Stimulated activated naive CD8-positive, alpha-beta T cell treated with anti-CD3 and anti-CD28 coated beads, Interleukin-15, amount 100 ng/mL, for 72 hours (primary cell): ENCODE results near the gene FAM135A.
"Not testable (repeated sequence)": the region's sequence is repeated elsewhere in the genome, so short reads cannot be mapped to it uniquely, and the experiment has no call there.

ENCODE experiments used
- ATAC-seq: fragments of 150-1000 bp; cut with Tn5 transposase; 2 replicates; pipeline ENCODE4 v1.10.0; 2021; ENCODE audit warnings: mild to moderate bottlenecking, moderate library complexity
- DNase-seq, 2 donors: peaks; one replicate each; pipeline ENCODE4 v3.0.0; 2021 to 2022
- H3K27ac Mint-ChIP-seq, 2 donors: one replicate each; pipeline ENCODE4 v1.8.0; 2022; ENCODE audit warnings: mild to moderate bottlenecking in 2 of 2, mixed read lengths in 2 of 2, moderate library complexity in 2 of 2
- H3K27me3 Mint-ChIP-seq: one replicate; pipeline ENCODE4 v1.8.0; 2022; ENCODE audit warnings: mixed read lengths
- H3K4me1 Mint-ChIP-seq: one replicate; pipeline ENCODE4 v1.8.0; 2022; ENCODE audit warnings: mild to moderate bottlenecking, mixed read lengths
- H3K4me3 Mint-ChIP-seq, 2 donors: one replicate each; pipeline ENCODE4 v1.8.0; 2022; ENCODE audit warnings: mild to moderate bottlenecking in 2 of 2, mixed read lengths in 2 of 2, moderate library complexity in 1 of 2
- H3K9me3 Mint-ChIP-seq, 2 donors: one replicate each; pipeline ENCODE4 v1.8.0; 2022; ENCODE audit warnings: mixed read lengths in 2 of 2

The FAM135A gene

GRCh38 chr6:70486638-70487037, 73.3 kb downstream of the FAM135A start:
- not testable (repeated sequence) for H3K9me3 Mint-ChIP-seq, ATAC-seq, DNase-seq, H3K4me3 Mint-ChIP-seq, H3K4me1 Mint-ChIP-seq, H3K27me3 Mint-ChIP-seq, H3K27ac Mint-ChIP-seq

DNA sequence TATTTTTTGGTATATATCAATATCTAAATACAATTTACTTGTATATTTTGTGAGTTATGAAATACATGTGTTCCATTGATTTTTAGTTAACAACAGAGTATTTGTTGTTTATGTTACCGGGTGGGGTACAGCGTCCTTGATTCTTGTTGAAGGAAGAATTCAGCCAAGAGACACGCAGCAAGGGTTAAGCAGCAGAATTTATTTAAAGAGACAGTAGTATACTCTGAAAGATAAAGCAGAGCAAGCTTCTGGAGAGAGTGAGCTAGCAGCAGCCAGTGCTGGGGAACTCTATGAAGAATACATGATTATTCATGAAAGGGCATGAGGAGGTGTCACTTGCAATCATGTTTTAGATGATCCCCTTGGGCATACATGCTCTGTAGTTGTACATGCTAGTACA, 76.1 kb downstream of the FAM135A start:
- DNase-seq (no peak), ATAC-seq (no peak)
- Mint-ChIP-seq H3K4me3 (no peak overlapping the region), H3K9me3 (no peaks in the 10 kb centered on the region), H3K4me1 (no peaks in the 10 kb centered on the region), H3K27ac (no peak overlapping the region), H3K27me3 (no peaks in the 10 kb centered on the region)

DNA sequence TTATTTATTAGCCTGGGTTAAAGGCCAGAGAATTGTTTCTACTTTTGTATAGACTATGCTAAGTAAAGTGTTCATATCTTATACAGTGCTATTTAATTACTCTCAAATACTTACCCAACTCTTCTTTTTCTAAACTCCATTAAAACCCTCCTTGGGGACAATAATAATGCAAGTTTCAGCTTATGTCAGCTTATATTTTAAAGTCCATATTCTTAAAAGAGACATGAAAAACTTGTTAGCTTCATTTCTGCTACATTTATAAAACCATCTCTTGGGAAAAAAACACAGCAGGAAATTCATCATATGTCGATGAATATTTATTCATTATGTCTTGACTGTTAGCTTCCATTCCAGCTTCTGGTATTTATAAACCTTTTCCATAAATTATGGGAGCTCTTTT, 81.5 kb downstream of the FAM135A start:
- Mint-ChIP-seq H3K27ac (no peak overlapping the region), H3K4me3 (no peak overlapping the region), H3K4me1 (no peaks in the 10 kb centered on the region), H3K27me3 (no peaks in the 10 kb centered on the region), H3K9me3 (peaks cover 7 to 24% of the 10 kb centered on the region in 2 donors)
- ATAC-seq = no peak
- DNase-seq = no peak

- H3K27ac Mint-ChIP-seq, DNase-seq, H3K27me3 Mint-ChIP-seq, ATAC-seq, H3K4me3 Mint-ChIP-seq, H3K4me1 Mint-ChIP-seq: not testable (repeated sequence)
- peaks cover 12 to 31% of the 10 kb centered on the region in 2 donors for H3K9me3 Mint-ChIP-seq
Observed at GRCh38 chr6:70495790-70496189, 82.5 kb downstream of the FAM135A start.

- H3K27ac Mint-ChIP-seq = no peak overlapping the region
Observed at GRCh38 chr6:70502484-70502883, 89.2 kb downstream of the FAM135A start.

DNA sequence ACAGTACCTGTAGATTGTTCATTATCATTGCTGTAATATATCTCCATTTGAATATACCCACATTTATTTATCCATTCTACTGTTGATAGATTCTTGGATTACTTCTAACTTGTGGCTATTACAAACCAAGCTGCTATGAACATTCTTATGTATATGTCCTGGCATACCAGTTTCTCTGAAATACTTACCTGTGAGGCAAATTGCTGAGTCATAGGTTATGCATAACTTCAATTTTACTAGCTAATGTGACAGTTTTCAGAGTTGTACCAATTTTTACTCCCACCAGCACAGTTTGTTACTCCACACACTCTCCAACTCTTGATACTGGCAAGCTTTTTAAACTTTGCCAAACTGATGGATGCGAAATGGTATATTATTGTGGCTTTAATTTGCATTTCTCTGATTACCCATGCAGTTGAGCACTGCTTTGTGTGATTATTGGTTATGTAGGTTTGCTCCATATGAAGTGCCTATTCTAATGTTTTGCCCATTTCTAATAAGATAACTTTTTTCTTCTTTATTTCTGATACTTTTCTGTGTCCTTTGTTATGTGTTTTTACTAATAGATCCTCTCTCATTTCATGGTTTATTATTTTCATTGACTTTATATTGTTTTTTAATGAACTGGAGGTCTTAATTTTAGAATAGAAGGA, 90.6 kb downstream of the FAM135A start:
- H3K27ac Mint-ChIP-seq = no peak overlapping the region
- ATAC-seq (no peak), DNase-seq (no peak)
- no peaks in the 10 kb centered on the region for H3K4me1 Mint-ChIP-seq
- H3K27me3 Mint-ChIP-seq = no peaks in the 10 kb centered on the region
- H3K4me3 Mint-ChIP-seq = no peak overlapping the region
- H3K9me3 Mint-ChIP-seq = peaks cover 8 to 28% of the 10 kb centered on the region in 2 donors

More at GRCh38 chr6:70502484-70502883, 89.2 kb downstream of the FAM135A start:
- no peaks in the 10 kb centered on the region for H3K27me3 Mint-ChIP-seq
- ATAC-seq (no peak), DNase-seq (no peak)
- H3K4me1 Mint-ChIP-seq = no peaks in the 10 kb centered on the region
- H3K4me3 Mint-ChIP-seq = no peak overlapping the region
- H3K9me3 Mint-ChIP-seq = peaks cover 15 to 38% of the 10 kb centered on the region in 2 donors

DNA sequence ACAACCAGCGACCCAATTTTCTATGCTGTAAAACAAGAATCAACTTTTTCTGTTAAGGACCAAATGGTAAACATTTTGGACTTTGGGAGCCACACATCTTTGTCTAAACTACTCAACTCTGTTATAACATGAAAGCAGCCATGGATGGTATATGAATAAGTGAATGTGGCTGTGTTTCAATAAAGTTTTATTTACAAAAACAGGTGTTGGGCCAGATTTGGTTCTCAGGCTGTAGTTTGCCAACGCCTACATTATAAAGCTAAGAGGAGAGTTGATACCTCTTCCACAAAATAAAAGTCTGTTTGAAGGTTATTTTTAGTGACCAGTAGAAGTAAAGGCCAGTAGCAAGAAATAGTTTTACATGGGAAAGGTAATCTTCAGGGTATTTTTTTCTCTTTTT, 93.0 kb downstream of the FAM135A start:
- Mint-ChIP-seq H3K4me1 (no peaks in the 10 kb centered on the region), H3K27ac (no peak overlapping the region), H3K27me3 (no peaks in the 10 kb centered on the region), H3K9me3 (peaks cover 3 to 13% of the 10 kb centered on the region in 2 donors), H3K4me3 (no peak overlapping the region)
- DNase-seq = no peak
- no peak for ATAC-seq

DNA sequence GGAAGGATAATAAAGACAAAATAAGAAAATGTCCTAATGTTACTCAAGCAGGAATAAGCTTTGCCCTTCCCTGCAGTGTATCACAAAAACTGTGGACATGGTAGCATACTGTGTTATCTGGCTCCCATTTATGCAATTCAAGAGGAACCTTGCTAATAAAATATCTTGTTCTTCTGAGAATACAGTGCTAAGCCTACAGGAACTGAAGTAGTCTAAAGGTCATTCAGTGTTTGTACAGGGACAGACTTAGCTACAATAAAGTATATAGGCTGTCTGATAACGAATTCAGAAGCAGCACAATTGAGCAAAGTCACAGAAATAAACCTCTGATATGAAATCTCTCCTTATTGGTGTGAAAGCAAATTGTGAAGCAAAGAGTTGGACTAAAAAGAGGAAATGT, 93.9 kb downstream of the FAM135A start:
- Mint-ChIP-seq H3K9me3 (peaks cover 3 to 13% of the 10 kb centered on the region in 2 donors), H3K27me3 (no peaks in the 10 kb centered on the region)

GRCh38 chr6:70508953-70509352, 95.6 kb downstream of the FAM135A start:
- Mint-ChIP-seq H3K4me3 (no peak overlapping the region), H3K27ac (no peak overlapping the region), H3K27me3 (no peaks in the 10 kb centered on the region), H3K9me3 (peaks cover 3 to 6% of the 10 kb centered on the region in 2 donors), H3K4me1 (no peaks in the 10 kb centered on the region)
- ATAC-seq (no peak), DNase-seq (no peak)

More for the DNA sequence above, 93.9 kb downstream of the FAM135A start:
- H3K4me1 Mint-ChIP-seq = no peaks in the 10 kb centered on the region
- ATAC-seq = no peak
- no peak overlapping the region for H3K27ac Mint-ChIP-seq
- no peak overlapping the region for H3K4me3 Mint-ChIP-seq
- DNase-seq = no peak

DNA sequence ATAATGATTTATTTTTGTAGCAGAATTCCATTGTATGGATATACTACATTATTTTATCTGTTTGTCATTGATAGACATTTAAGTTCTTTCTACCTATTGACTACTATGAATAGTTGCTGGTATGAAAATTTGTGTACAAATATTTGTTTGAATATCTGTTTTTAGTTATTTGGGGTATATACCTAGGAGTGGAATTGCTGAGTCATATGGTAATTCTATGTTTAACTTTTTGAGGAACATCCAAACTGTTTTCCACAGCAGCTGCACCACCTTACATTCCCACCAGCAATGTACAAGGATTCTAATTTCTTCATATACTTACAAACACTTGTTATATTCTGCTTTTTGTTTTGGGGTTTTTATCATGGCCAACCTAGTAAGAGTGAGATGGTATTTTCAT, 97.3 kb downstream of the FAM135A start:
- no peak for DNase-seq
- H3K27ac Mint-ChIP-seq = no peak overlapping the region
- no peaks in the 10 kb centered on the region for H3K9me3 Mint-ChIP-seq
- H3K4me1 Mint-ChIP-seq = no peaks in the 10 kb centered on the region
- no peaks in the 10 kb centered on the region for H3K27me3 Mint-ChIP-seq
- H3K4me3 Mint-ChIP-seq = no peak overlapping the region
- ATAC-seq = no peak

- ATAC-seq (no peak), DNase-seq (no peak)
- H3K4me1 Mint-ChIP-seq = peaks cover 7% of the 10 kb centered on the region
- H3K9me3 Mint-ChIP-seq = no peaks in the 10 kb centered on the region
- no peak overlapping the region for H3K27ac Mint-ChIP-seq
- no peak overlapping the region for H3K4me3 Mint-ChIP-seq
- H3K27me3 Mint-ChIP-seq = no peaks in the 10 kb centered on the region
Observed at GRCh38 chr6:70518723-70519122, 105.4 kb downstream of the FAM135A start.

GRCh38 chr6:70520575-70520974, 107.3 kb downstream of the FAM135A start:
- ATAC-seq (no peak), DNase-seq (no peak)
- Mint-ChIP-seq H3K27ac (no peak overlapping the region), H3K27me3 (no peaks in the 10 kb centered on the region), H3K4me1 (peaks cover 7% of the 10 kb centered on the region), H3K9me3 (no peaks in the 10 kb centered on the region), H3K4me3 (no peak overlapping the region)

- ATAC-seq = no peak
- Mint-ChIP-seq H3K27me3 (no peaks in the 10 kb centered on the region), H3K9me3 (no peaks in the 10 kb centered on the region), H3K4me3 (no peak overlapping the region), H3K27ac (no peak overlapping the region), H3K4me1 (no peaks in the 10 kb centered on the region)
- no peak for DNase-seq
Observed at GRCh38 chr6:70524721-70525286, 111.5 kb downstream of the FAM135A start.

DNA sequence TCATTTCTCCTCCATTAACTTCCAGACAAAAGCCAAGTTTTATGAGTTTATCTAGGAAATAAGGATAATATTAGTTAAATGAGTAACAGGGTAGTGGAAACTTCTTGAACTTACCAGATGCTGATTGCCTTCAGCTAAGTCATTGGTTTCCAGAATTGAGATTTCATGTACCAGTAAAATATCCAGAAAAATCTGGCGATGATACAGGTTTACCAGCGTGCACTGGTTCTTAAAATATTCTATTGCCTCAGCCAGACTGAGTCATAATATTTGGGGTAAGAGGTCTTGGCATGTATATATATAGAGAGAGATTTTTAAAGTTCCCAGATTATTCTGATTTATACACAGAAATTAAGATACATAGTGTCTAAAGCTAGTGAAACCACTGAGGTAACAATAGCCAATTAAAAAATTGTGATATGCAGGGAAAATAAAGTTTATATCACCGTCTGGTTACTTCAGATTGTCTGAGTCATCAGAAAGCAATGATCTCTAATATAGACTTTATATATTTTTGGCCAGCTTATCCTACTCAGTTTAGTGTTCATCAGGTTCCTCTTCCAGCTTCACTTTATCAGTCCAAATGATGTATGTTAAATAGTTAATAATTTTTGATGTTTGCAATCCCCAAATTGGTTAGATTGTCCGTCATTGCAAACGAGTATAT, 113.9 kb downstream of the FAM135A start:
- Mint-ChIP-seq H3K27ac (no peak overlapping the region), H3K4me1 (no peaks in the 10 kb centered on the region), H3K9me3 (no peaks in the 10 kb centered on the region), H3K4me3 (no peak overlapping the region), H3K27me3 (no peaks in the 10 kb centered on the region)
- DNase-seq (no peak), ATAC-seq (no peak)

GRCh38 chr6:70530023-70530422, 116.7 kb downstream of the FAM135A start:
- ATAC-seq (no peak), DNase-seq (no peak)
- no peak overlapping the region for H3K4me3 Mint-ChIP-seq
- no peaks in the 10 kb centered on the region for H3K9me3 Mint-ChIP-seq
- H3K4me1 Mint-ChIP-seq = no peaks in the 10 kb centered on the region
- H3K27me3 Mint-ChIP-seq = no peaks in the 10 kb centered on the region
- H3K27ac Mint-ChIP-seq = no peak overlapping the region

DNA sequence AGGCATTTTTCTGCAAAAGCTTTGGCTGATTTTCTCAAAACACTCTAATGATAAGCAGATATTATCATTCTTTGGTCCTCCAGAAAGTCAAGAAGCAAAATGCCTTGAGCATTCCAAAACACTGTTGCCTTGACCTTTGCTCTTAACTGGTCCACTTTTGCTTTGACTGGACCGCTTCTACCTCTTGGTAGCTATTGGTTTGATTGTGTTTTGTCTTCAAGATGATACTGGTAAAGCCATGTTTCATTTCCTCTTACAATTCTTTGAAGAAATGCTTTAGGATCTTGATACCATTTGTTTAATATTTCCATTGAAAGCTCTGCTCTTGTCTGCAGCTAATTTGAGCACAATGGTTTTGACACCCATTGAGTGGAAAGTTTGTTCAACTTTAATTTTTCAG, 117.8 kb downstream of the FAM135A start:
- no peaks in the 10 kb centered on the region for H3K4me1 Mint-ChIP-seq
- H3K9me3 Mint-ChIP-seq = no peaks in the 10 kb centered on the region
- H3K4me3 Mint-ChIP-seq = no peak overlapping the region
- no peak overlapping the region for H3K27ac Mint-ChIP-seq
- ATAC-seq (no peak), DNase-seq (no peak)
- H3K27me3 Mint-ChIP-seq = no peaks in the 10 kb centered on the region
